Effector CD8-positive, alpha-beta T cell (primary cell): ENCODE data around the gene MORC2.
A peak's percentile ranks its signal among the peaks of the same experiment; 100 is the strongest.

Experiments
- DNase-seq: peaks from one replicate; lab custom pipeline; 2025; lab: John Stamatoyannopoulos, UW
- total RNA-seq, 4 experiments: gene quantifications; one replicate each; lab custom pipeline; 2026; lab: John Stamatoyannopoulos, UW

Gene MORC2
- total RNA-seq, result 35.2 to 57.8 (median 41.1) reads per million in 4 experiments

- DNase-seq, result no peak
These were observed at the start of gene MORC2 for GRCh38 chr22:30968015-30968923. Gene MORC2 (minus strand): TSS chr22:30968774. CDS start chr22:30967889, 885 bp downstream.

- no peak for DNase-seq
These were observed 37.0 kb upstream of the MORC2 start for GRCh38 chr22:31005535-31005934.

- no peak for DNase-seq
These were observed 32.7 kb upstream of the MORC2 start for GRCh38 chr22:31001124-31001770.

GRCh38 chr22:30998329-30998728 lies 29.8 kb upstream of the MORC2 start:
- DNase-seq, result no peak

- no peak for DNase-seq
These were observed 27.9 kb upstream of the MORC2 start for GRCh38 chr22:30996462-30996861.

GRCh38 chr22:30994960-30995359 lies 26.4 kb upstream of the MORC2 start:
- DNase-seq, result no peak

GRCh38 chr22:30992565-30992964 lies 24.0 kb upstream of the MORC2 start:
- no peak for DNase-seq

- DNase-seq, result no peak
These were observed 22.1 kb upstream of the MORC2 start for GRCh38 chr22:30990690-30991089.

GRCh38 chr22:30989474-30989873 lies 20.9 kb upstream of the MORC2 start:
- DNase-seq, result no peak

- DNase-seq, result no peak
These were observed 17.1 kb upstream of the MORC2 start for GRCh38 chr22:30985561-30986208.

- no peak for DNase-seq
These were observed 15.7 kb upstream of the MORC2 start for GRCh38 chr22:30984317-30984716.

- no peak for DNase-seq
These were observed 13.9 kb upstream of the MORC2 start for GRCh38 chr22:30982512-30982911.

GRCh38 chr22:30979932-30980331 lies 11.4 kb upstream of the MORC2 start:
- DNase-seq, result no peak

- DNase-seq, result no peak
These were observed 9.9 kb upstream of the MORC2 start for GRCh38 chr22:30978304-30978962.

- DNase-seq, result no peak
These were observed 1.8 kb upstream of the MORC2 start for GRCh38 chr22:30970356-30970746.

GRCh38 chr22:30969532-30970355 lies 1.2 kb upstream of the MORC2 start:
- DNase-seq, result peak; percentile 30

GRCh38 chr22:30968924-30969531 lies 454 bp upstream of the MORC2 start, which contains the start of gene TUG1:
Gene TUG1 (plus strand): TSS chr22:30969265.
- peak; percentile 93 for DNase-seq

- DNase-seq, result no peak
These were observed 3.7 kb downstream of the MORC2 start for GRCh38 chr22:30964858-30965257.

- no peak for DNase-seq
These were observed 13.4 kb downstream of the MORC2 start for GRCh38 chr22:30955153-30955552.

GRCh38 chr22:30953206-30953605 lies 15.4 kb downstream of the MORC2 start:
- DNase-seq, result no peak
